IMR-90 (cell line): ENCODE measurements around the gene USP9X. TPM values are rescaled to one million over a fixed set of nuclear protein-coding genes. Genes with fewer than 3 reads are reported as not detected.

Experiments used
- ATAC-seq: fragments of 200-7000 bp; cut with Tn5 transposase; 2 replicates; pipeline ENCODE4 v1.9.1; 2020; ENCODE audit warnings: low read depth, mild to moderate bottlenecking, moderate library complexity
- BruUV-seq: library from RNA; stranded (reverse); fragments of 400-500 nt; replicated peaks from 2 replicates; lab custom pipeline; 2021; lab: Mats Ljungman, UMichigan
- CTCF ChIA-PET: fragments of 300-600 bp; formaldehyde crosslinking; extraction: SDS; loops from one replicate; lab custom pipeline; 2021; ENCODE audit warnings: antibody characterized with exemption; lab: Yijun Ruan, JAX
- POLR2A ChIA-PET: fragments of 300-600 bp; sonication (Branson Sonifier 250); formaldehyde crosslinking; loops from one replicate; lab custom pipeline; 2022; ENCODE audit warnings: antibody characterized with exemption; ENCODE audit not compliant: unreplicated experiment; lab: Charles Lee
- DNase-seq: peaks from one replicate; pipeline ENCODE4 v3.0.0; 2013
- H2AFZ ChIP-seq: replicated peaks from 2 replicates; pipeline ENCODE3; 2013; ENCODE audit warnings: low read length, mild to moderate bottlenecking; ENCODE audit not compliant: poor library complexity
- H2AK5ac ChIP-seq: 2 replicates; pipeline ENCODE4 v1.6.1; 2013; ENCODE audit warnings: low read depth, low read length, inconsistent platforms
- H2AK9ac ChIP-seq: replicated peaks from 2 replicates; pipeline ENCODE3; 2013; ENCODE audit warnings: mild to moderate bottlenecking, low read depth, low read length, moderate library complexity; ENCODE audit not compliant: poor library complexity
- H2BK120ac ChIP-seq: 2 replicates; pipeline ENCODE4 v1.6.1; 2013; ENCODE audit warnings: low read depth, low read length, inconsistent platforms
- H2BK15ac ChIP-seq: 3 replicates; pipeline ENCODE4 v1.6.1; 2013; ENCODE audit warnings: low read depth, low read length, inconsistent platforms
- H2BK20ac ChIP-seq: 2 replicates; pipeline ENCODE4 v1.6.1; 2013; ENCODE audit warnings: low read depth, mild to moderate bottlenecking, inconsistent platforms, low read length, moderate library complexity
- H2BK5ac ChIP-seq: 2 replicates; pipeline ENCODE4 v1.6.1; 2013; ENCODE audit warnings: mild to moderate bottlenecking, low read depth, low read length, inconsistent platforms; ENCODE audit not compliant: poor library complexity, severe bottlenecking
- H3K14ac ChIP-seq: replicated peaks from 2 replicates; pipeline ENCODE4 v1.6.1; 2013; ENCODE audit warnings: low read depth, low read length, inconsistent platforms
- H3K18ac ChIP-seq: 2 replicates; pipeline ENCODE4 v1.6.1; 2013; ENCODE audit warnings: low read depth, low read length, control low read depth
- H3K23ac ChIP-seq: 2 replicates; pipeline ENCODE4 v1.6.1; 2013; ENCODE audit warnings: low read depth, low read length, inconsistent platforms
- H3K27ac ChIP-seq: 2 replicates; pipeline ENCODE4 v1.5.1; 2013; ENCODE audit warnings: mild to moderate bottlenecking, control low read depth, low read length; ENCODE audit not compliant: insufficient read depth
- H3K27me3 ChIP-seq: 2 replicates; pipeline ENCODE4 v1.6.1; 2013; ENCODE audit warnings: low read length; ENCODE audit not compliant: control insufficient read depth, insufficient read depth
- H3K36me3 ChIP-seq: 2 replicates; pipeline ENCODE4 v1.6.1; 2013; ENCODE audit warnings: low read length, mixed read lengths; ENCODE audit not compliant: control insufficient read depth, insufficient read depth
- H3K4ac ChIP-seq: 2 replicates; pipeline ENCODE4 v1.6.1; 2013; ENCODE audit warnings: low read depth, low read length, inconsistent platforms
- H3K4me1 ChIP-seq: 2 replicates; pipeline ENCODE4 v1.6.1; 2013; ENCODE audit warnings: low read length, mixed read lengths; ENCODE audit not compliant: control insufficient read depth, insufficient read depth
- H3K4me2 ChIP-seq: 2 replicates; pipeline ENCODE4 v1.6.1; 2013; ENCODE audit warnings: low read depth, mild to moderate bottlenecking, control low read depth, low read length, moderate library complexity
- H3K4me3 ChIP-seq: 2 replicates; pipeline ENCODE4 v1.5.1; 2013; ENCODE audit warnings: low read depth, mild to moderate bottlenecking, control low read depth, low read length, moderate library complexity; ENCODE audit not compliant: insufficient read depth
- H3K56ac ChIP-seq: 2 replicates; pipeline ENCODE4 v1.6.1; 2013; ENCODE audit warnings: low read length, inconsistent platforms; ENCODE audit not compliant: insufficient read depth; ENCODE audit errors: extremely low read depth
- H3K79me1 ChIP-seq, 2 experiments: 2 replicates each; pipeline ENCODE4 v1.6.1; 2013; ENCODE audit warnings: low read length in 2 of 2, inconsistent platforms in 1 of 2, low read depth in 1 of 2
- H3K9ac ChIP-seq: 2 replicates; pipeline ENCODE4 v1.6.1; 2013; ENCODE audit warnings: low read depth, low read length, control low read depth
- H3K9me1 ChIP-seq: 2 replicates; pipeline ENCODE4 v1.6.1; 2013; ENCODE audit warnings: low read length, inconsistent platforms; ENCODE audit not compliant: insufficient read depth
- H3K9me3 ChIP-seq: 2 replicates; pipeline ENCODE4 v1.6.1; 2013; ENCODE audit warnings: low read length; ENCODE audit not compliant: control insufficient read depth, insufficient read depth
- H4K20me1 ChIP-seq: 2 replicates; pipeline ENCODE4 v1.6.1; 2013; ENCODE audit warnings: low read length, inconsistent platforms; ENCODE audit not compliant: insufficient read depth
- H4K5ac ChIP-seq: 2 replicates; pipeline ENCODE4 v1.6.1; 2013; ENCODE audit warnings: mild to moderate bottlenecking, low read depth, low read length, control low read depth
- H4K8ac ChIP-seq, 2 experiments: 2 replicates each; pipeline ENCODE4 v1.6.1; 2013; ENCODE audit warnings: low read depth in 2 of 2, low read length in 2 of 2, control low read depth in 1 of 2, inconsistent platforms in 1 of 2
- H4K91ac ChIP-seq: 2 replicates; pipeline ENCODE4 v1.6.1; 2013; ENCODE audit warnings: low read depth, low read length, inconsistent platforms; ENCODE audit not compliant: insufficient read depth
- BHLHE40 ChIP-seq: fragments of 150-350 bp; IDR thresholded peaks from 2 replicates; pipeline ENCODE4 v1.6.1; 2016; ENCODE audit warnings: mild to moderate bottlenecking, low read depth, low read length
- CEBPB ChIP-seq: IDR thresholded peaks from 2 replicates; pipeline ENCODE4 v1.6.1; 2012; ENCODE audit warnings: low read depth, low read length, improper control_type of control experiment
- CTCF ChIP-seq: conservative IDR thresholded peaks from 2 replicates; pipeline ENCODE4 v1.5.1; 2012; ENCODE audit warnings: mild to moderate bottlenecking, low read depth, low read length, improper control_type of control experiment
- ELK1 ChIP-seq: fragments of 150-350 bp; IDR thresholded peaks from 2 replicates; pipeline ENCODE4 v1.6.1; 2016; ENCODE audit warnings: low read depth, mild to moderate bottlenecking, low read length, moderate library complexity, borderline replicate concordance
- MAFK ChIP-seq: IDR thresholded peaks from 2 replicates; pipeline ENCODE4 v1.6.1; 2012; ENCODE audit warnings: low read depth, low read length, improper control_type of control experiment
- MAZ ChIP-seq: IDR thresholded peaks from 2 replicates; pipeline ENCODE4 v1.6.1; 2012; ENCODE audit warnings: low read depth, mild to moderate bottlenecking, low read length, improper control_type of control experiment, moderate library complexity, borderline replicate concordance
- NFE2L2 ChIP-seq: fragments of 150-350 bp; IDR thresholded peaks from 2 replicates; pipeline ENCODE4 v1.6.1; 2016; ENCODE audit warnings: low read depth, mild to moderate bottlenecking, low read length
- POLR2A ChIP-seq: IDR thresholded peaks from 2 replicates; pipeline ENCODE4 v1.6.1; 2012; ENCODE audit warnings: mild to moderate bottlenecking, low read depth, low read length
- RCOR1 ChIP-seq: IDR thresholded peaks from 2 replicates; pipeline ENCODE4 v1.6.1; 2012; ENCODE audit warnings: mild to moderate bottlenecking, low read length, improper control_type of control experiment; ENCODE audit not compliant: insufficient replicate concordance
- RFX5 ChIP-seq: IDR thresholded peaks from 2 replicates; pipeline ENCODE4 v1.8.0; 2012; ENCODE audit warnings: low read depth, mild to moderate bottlenecking, low read length, moderate library complexity
- SMC3 ChIP-seq: fragments of 150-350 bp; IDR thresholded peaks from 2 replicates; pipeline ENCODE4 v1.6.1; 2016; ENCODE audit warnings: low read depth, mild to moderate bottlenecking, antibody characterized with exemption, low read length, moderate library complexity
- USF2 ChIP-seq: fragments of 150-350 bp; IDR thresholded peaks from 2 replicates; pipeline ENCODE4 v1.6.1; 2017; ENCODE audit warnings: mild to moderate bottlenecking, antibody characterized with exemption, low read length, low read depth
- WGBS, 2 experiments: methylation state at CpG; one replicate each; pipeline versions ENCODE4 v1.1.5 to v1.1.7; 2013; ENCODE audit warnings: missing lambda C conversion rate in 2 of 2; ENCODE audit not compliant: insufficient read length in 1 of 2; ENCODE audit errors: extremely low coverage in 2 of 2; 5-methylcytosine and 5-hydroxymethylcytosine counted together
- dilution Hi-C: fragments of 300-500 bp; cut with HindIII; formaldehyde crosslinking; loops from one replicate; pipeline ENCODE4 v1.14.3; 2018; ENCODE audit warnings: low sequenced_read_pairs; ENCODE audit not compliant: unreplicated experiment
- in situ Hi-C: fragments of 300-500 bp; cut with MboI; formaldehyde crosslinking; loops from 3 replicates; pipeline ENCODE4 v1.14.3; 2019; ENCODE audit warnings: low sequenced_read_pairs, inconsistent platforms, mixed read lengths
- intact Hi-C: fragments of 100-400 bp; cut with micrococcal nuclease; formaldehyde crosslinking; loops from 2 replicates; pipeline ENCODE4 v1.10.0; 2022
- polyA plus RNA-seq, 3 experiments: library from polyadenylated mRNA; depleted of rRNA; stranded (reverse); fragments of >200 nt; gene quantifications; 2 replicates each; pipeline ENCODE4 v1.2.3, GENCODE V29; 2012; ENCODE audit warnings: low replicate concordance in 1 of 3
- total RNA-seq: library from RNA; depleted of rRNA; stranded (reverse); fragments of >200 nt; gene quantifications from 2 replicates; pipeline ENCODE4 v1.2.3, GENCODE V29; 2012

Gene USP9X
- total and polyA plus RNA-seq, 2 of the 4 experiments (the other 2 are of a cell fraction), result 17.5 to 104 TPM

- WGBS, 2 experiments, result 83% methylated on average over 1 of the region's 3 CpGs; no CpG with 5 or more reads in 1 of the 2 experiments
- POLR2A ChIA-PET, result no interaction called here
Measured at GRCh38 chrX:41055740-41056139, 29.5 kb upstream of the USP9X start.

More at GRCh38 chrX:41055740-41056139, 29.5 kb upstream of the USP9X start:
- no peak overlapping the region for H4K91ac ChIP-seq
- H2BK5ac ChIP-seq, result no peak overlapping the region
- H3K9me3 ChIP-seq, result no peaks in the 10 kb centered on the region
- no peaks in the 10 kb centered on the region for H3K36me3 ChIP-seq
- TF ChIP-seq MAZ (no peak), CEBPB (no peak), RCOR1 (no peak), SMC3 (no peak), RFX5 (no peak), CTCF (no peak), BHLHE40 (no peak), MAFK (no peak), NFE2L2 (no peak), POLR2A (no peak), ELK1 (no peak), USF2 (no peak)
- no peak overlapping the region; a peak in 1 of 4 replicates for H4K8ac ChIP-seq
- DNase-seq, result no peak
- peak overlapping the region; percentile 0 for H2AFZ ChIP-seq
- H3K4me2 ChIP-seq, result no peak overlapping the region
- CTCF ChIA-PET, result no interaction called here
- no peak overlapping the region for H3K18ac ChIP-seq
- no peaks in the 10 kb centered on the region for H3K79me1 ChIP-seq
- H3K14ac ChIP-seq, result no peak overlapping the region
- H3K4me3 ChIP-seq, result no peak overlapping the region
- no peaks in the 10 kb centered on the region for H3K9me1 ChIP-seq
- no peak overlapping the region for H2BK120ac ChIP-seq
- no peak for ATAC-seq
- H3K4me1 ChIP-seq, result no peaks in the 10 kb centered on the region
- H3K9ac ChIP-seq, result no peak overlapping the region
- intact Hi-C loops, result no loop called here
- no peak overlapping the region for H3K23ac ChIP-seq
- peaks cover 1% of the 10 kb centered on the region; the same call in 1 of the 2 replicates for H3K27me3 ChIP-seq
- H2AK5ac ChIP-seq, result no peak overlapping the region
- no peak overlapping the region for H3K56ac ChIP-seq
- no peak overlapping the region for H2BK20ac ChIP-seq
- no peaks in the 10 kb centered on the region for H4K20me1 ChIP-seq
- H3K27ac ChIP-seq, result no peak overlapping the region
- H2AK9ac ChIP-seq, result no peak overlapping the region
- BruUV-seq, result no TSS peak
- no peak overlapping the region for H2BK15ac ChIP-seq
- no peak overlapping the region for H4K5ac ChIP-seq
- no peak overlapping the region for H3K4ac ChIP-seq
- dilution Hi-C loops, result no loop called here
- in situ Hi-C loops, result no loop called here
